Lung (tissue), 12 donors: ENCODE data around the gene TYMS. TPM values are rescaled to one million over a fixed set of nuclear protein-coding genes. Genes with fewer than 3 reads are reported as not detected.

Source experiments
- ATAC-seq: fragments of 200-7000 bp; cut with Tn5 transposase; one replicate; pipeline ENCODE4 v1.9.1; 2020; ENCODE audit warnings: moderate number of reproducible peaks; ENCODE audit not compliant: insufficient read depth, low FRiP score
- DNase-seq, 3 donors: peaks; one replicate each; pipeline ENCODE4 v3.0.0-alpha.2; 2013 to 2017
- H3K27ac ChIP-seq, 2 donors: one replicate each; pipeline ENCODE4 v1.5.1; 2013; ENCODE audit warnings: mild to moderate bottlenecking in 2 of 2, moderate library complexity in 2 of 2, control low read depth in 1 of 2, inconsistent platforms in 1 of 2, low read depth in 1 of 2, low read length in 1 of 2
- H3K27me3 ChIP-seq, 3 donors: one replicate each; pipeline ENCODE4 v1.5.1; 2013; ENCODE audit warnings: low read length in 2 of 3; ENCODE audit not compliant: control insufficient read depth in 3 of 3, insufficient read depth in 3 of 3
- H3K36me3 ChIP-seq, 4 donors: one replicate each; pipeline ENCODE4 v1.5.1; 2013; ENCODE audit warnings: low read length in 4 of 4, mild to moderate bottlenecking in 1 of 4, moderate library complexity in 1 of 4; ENCODE audit not compliant: control insufficient read depth in 4 of 4, insufficient read depth in 4 of 4
- H3K4me1 ChIP-seq, 5 donors: one replicate each; pipeline ENCODE4 v1.5.1; 2013; ENCODE audit warnings: low read length in 5 of 5, mild to moderate bottlenecking in 2 of 5, moderate library complexity in 1 of 5; ENCODE audit not compliant: control insufficient read depth in 5 of 5, insufficient read depth in 5 of 5
- H3K4me3 ChIP-seq: one replicate; pipeline ENCODE4 v1.5.1; 2013; ENCODE audit warnings: mild to moderate bottlenecking, control low read depth, moderate library complexity
- H3K9ac ChIP-seq, 2 donors: one replicate each; pipeline ENCODE4 v1.5.1; 2013; ENCODE audit warnings: low read length in 2 of 2, control low read depth in 1 of 2; ENCODE audit not compliant: insufficient read depth in 1 of 2
- H3K9me3 ChIP-seq, 4 donors: one replicate each; pipeline ENCODE4 v1.5.1; 2013; ENCODE audit warnings: low read length in 3 of 4, mild to moderate bottlenecking in 1 of 4, moderate library complexity in 1 of 4; ENCODE audit not compliant: control insufficient read depth in 4 of 4, insufficient read depth in 3 of 4
- WGBS, 2 donors: extraction: QIAGEN DNeasy Blood & Tissue Kit; methylation state at CpG; one replicate each; pipeline ENCODE4 v1.1.7; 2013; 5-methylcytosine and 5-hydroxymethylcytosine counted together
- polyA plus RNA-seq, 2 donors: library from polyadenylated mRNA; stranded (reverse); fragments of 200-250 nt; gene quantifications; one replicate each; pipeline ENCODE4 v1.2.1, GENCODE V29; 2013
- total RNA-seq, 2 donors: library from RNA; depleted of rRNA in 1 of 2; stranded (reverse); fragments of >200 nt in 1 of 2; gene quantifications; one replicate each; pipeline ENCODE4 v1.2.1, GENCODE V29; 2014 to 2021
- TF ChIP-seq, protein P1 (sequence below): IDR thresholded peaks from 2 replicates; pipeline ENCODE4 v1.5.1; 2012; ENCODE audit warnings: mild to moderate bottlenecking; ENCODE audit errors: control extremely low read depth, extremely low read depth
- donor health status: control.
- donor health status: control.
- donor health status: Bipolar disorder and iron deficiency.
- donor health status: healthy.
- donor health status: DM: yes; HTN: yes; CAD: no.

TYMS gene
- total and polyA plus RNA-seq, 4 donors, result 5.8 to 23.4 (median 8.2) TPM

DNA sequence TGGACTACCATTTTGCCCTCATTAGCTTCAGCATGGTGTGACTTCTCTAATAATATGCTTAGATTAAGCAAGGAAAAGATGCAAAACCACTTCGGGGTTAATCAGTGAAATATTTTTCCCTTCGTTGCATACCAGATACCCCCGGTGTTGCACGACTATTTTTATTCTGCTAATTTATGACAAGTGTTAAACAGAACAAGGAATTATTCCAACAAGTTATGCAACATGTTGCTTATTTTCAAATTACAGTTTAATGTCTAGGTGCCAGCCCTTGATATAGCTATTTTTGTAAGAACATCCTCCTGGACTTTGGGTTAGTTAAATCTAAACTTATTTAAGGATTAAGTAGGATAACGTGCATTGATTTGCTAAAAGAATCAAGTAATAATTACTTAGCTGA is 16.3 kb downstream of the TYMS start:
- no peak overlapping the region for H3K9ac ChIP-seq
- ATAC-seq (no peak), DNase-seq (no peak)
- H3K27ac ChIP-seq, result no peak overlapping the region
- H3K9me3 ChIP-seq, result no peaks in the 10 kb centered on the region
- H3K36me3 ChIP-seq, result peaks cover 25 to 36% (median 32%) of the 10 kb centered on the region in 4 donors
- H3K27me3 ChIP-seq, result no peaks in the 10 kb centered on the region
- no peaks in the 10 kb centered on the region for H3K4me1 ChIP-seq
- WGBS, 2 donors, result 68 to 71% methylated on average over 5 of the region's 5 CpGs
- TF ChIP-seq, protein P1, sequence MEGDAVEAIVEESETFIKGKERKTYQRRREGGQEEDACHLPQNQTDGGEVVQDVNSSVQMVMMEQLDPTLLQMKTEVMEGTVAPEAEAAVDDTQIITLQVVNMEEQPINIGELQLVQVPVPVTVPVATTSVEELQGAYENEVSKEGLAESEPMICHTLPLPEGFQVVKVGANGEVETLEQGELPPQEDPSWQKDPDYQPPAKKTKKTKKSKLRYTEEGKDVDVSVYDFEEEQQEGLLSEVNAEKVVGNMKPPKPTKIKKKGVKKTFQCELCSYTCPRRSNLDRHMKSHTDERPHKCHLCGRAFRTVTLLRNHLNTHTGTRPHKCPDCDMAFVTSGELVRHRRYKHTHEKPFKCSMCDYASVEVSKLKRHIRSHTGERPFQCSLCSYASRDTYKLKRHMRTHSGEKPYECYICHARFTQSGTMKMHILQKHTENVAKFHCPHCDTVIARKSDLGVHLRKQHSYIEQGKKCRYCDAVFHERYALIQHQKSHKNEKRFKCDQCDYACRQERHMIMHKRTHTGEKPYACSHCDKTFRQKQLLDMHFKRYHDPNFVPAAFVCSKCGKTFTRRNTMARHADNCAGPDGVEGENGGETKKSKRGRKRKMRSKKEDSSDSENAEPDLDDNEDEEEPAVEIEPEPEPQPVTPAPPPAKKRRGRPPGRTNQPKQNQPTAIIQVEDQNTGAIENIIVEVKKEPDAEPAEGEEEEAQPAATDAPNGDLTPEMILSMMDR, result no peak
- no peak overlapping the region for H3K4me3 ChIP-seq

DNA sequence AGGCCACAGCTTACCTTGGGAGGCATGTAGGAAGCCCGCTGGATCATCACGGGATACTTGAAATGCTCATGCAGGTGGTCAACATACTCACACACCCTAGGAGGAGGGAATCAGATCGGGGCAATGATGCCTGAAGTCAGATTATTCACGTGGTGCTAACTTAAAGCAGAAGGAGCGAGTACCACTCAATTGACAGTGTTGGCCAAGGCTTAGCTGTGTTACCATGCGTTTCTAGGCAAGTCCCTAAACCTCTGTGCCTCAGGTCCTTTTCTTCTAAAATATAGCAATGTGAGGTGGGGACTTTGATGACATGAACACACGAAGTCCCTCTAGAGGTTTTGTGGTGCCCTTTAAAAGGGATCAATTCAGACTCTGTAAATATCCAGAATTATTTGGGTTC is 17.9 kb downstream of the TYMS start:
- TF ChIP-seq, protein P1, result no peak
- Histone ChIP-seq H3K9me3 (no peaks in the 10 kb centered on the region), H3K27ac (no peak overlapping the region), H3K4me3 (no peak overlapping the region), H3K9ac (no peak overlapping the region), H3K36me3 (peaks cover 24 to 39% (median 29%) of the 10 kb centered on the region in 4 donors), H3K4me1 (no peaks in the 10 kb centered on the region), H3K27me3 (no peaks in the 10 kb centered on the region)
- no peak for ATAC-seq
- WGBS, 2 donors, result 95 to 97% methylated on average over 7 of the region's 7 CpGs
- DNase-seq, result no peak

DNA sequence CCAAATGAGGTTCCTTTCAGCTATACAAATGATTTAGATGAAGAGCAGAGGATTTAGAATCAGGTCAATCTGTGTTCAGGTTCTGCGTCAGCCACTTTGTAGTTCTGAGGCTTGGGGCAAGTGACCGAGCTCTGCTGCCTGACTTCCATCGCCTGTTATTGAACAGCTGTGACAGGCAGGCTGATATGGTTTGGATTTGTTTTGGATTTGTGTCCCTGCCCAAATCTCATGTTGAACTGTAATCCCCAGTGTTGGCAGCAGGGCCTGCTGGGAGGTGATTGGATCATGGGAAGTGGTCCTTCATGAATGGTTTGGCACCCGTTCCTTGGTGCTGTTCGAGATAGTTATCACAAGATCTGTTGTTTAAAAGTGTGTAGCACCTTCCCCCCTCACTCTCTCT is 18.6 kb downstream of the TYMS start:
- H3K27me3 ChIP-seq, result no peaks in the 10 kb centered on the region
- H3K9me3 ChIP-seq, result no peaks in the 10 kb centered on the region
- TF ChIP-seq, protein P1, result no peak
- ATAC-seq (no peak), DNase-seq (no peak)
- WGBS, 2 donors, result 80 to 81% methylated on average over 5 of the region's 5 CpGs
- peaks cover 17 to 38% (median 26%) of the 10 kb centered on the region in 4 donors for H3K36me3 ChIP-seq
- H3K4me3 ChIP-seq, result no peak overlapping the region
- H3K4me1 ChIP-seq, result no peaks in the 10 kb centered on the region
- H3K27ac ChIP-seq, result no peak overlapping the region
- no peak overlapping the region for H3K9ac ChIP-seq

DNA sequence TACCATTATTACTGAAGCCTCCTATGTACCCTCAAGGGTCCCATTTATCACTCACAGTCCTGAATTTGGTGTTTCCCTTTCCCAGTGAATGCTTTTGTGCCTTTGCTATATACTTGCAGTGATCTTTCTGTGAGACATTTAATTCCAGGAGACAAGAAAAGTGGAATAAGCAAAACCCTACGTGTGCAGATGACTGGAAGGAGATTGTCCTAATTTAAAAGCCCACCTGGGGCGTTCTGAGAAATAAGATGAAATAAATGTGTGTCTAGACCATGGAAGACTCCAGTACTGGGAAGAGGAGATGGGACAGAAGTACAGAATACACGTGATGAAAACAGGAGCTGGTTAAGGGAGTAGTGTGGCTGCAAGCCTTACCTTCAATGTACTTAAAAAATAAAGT is 19.3 kb downstream of the TYMS start:
- Histone ChIP-seq H3K9me3 (no peaks in the 10 kb centered on the region), H3K27ac (no peak overlapping the region), H3K4me3 (no peak overlapping the region), H3K27me3 (no peaks in the 10 kb centered on the region), H3K4me1 (no peaks in the 10 kb centered on the region), H3K9ac (no peak overlapping the region), H3K36me3 (peaks cover 22 to 40% (median 26%) of the 10 kb centered on the region in 4 donors)
- no peak for DNase-seq
- ATAC-seq, result no peak
- TF ChIP-seq, protein P1, result no peak
- WGBS, 2 donors, result 89 to 96% methylated on average over 3 of the region's 3 CpGs
